ENCODE results near the gene FOXG1.

FOXG1 gene

DNA sequence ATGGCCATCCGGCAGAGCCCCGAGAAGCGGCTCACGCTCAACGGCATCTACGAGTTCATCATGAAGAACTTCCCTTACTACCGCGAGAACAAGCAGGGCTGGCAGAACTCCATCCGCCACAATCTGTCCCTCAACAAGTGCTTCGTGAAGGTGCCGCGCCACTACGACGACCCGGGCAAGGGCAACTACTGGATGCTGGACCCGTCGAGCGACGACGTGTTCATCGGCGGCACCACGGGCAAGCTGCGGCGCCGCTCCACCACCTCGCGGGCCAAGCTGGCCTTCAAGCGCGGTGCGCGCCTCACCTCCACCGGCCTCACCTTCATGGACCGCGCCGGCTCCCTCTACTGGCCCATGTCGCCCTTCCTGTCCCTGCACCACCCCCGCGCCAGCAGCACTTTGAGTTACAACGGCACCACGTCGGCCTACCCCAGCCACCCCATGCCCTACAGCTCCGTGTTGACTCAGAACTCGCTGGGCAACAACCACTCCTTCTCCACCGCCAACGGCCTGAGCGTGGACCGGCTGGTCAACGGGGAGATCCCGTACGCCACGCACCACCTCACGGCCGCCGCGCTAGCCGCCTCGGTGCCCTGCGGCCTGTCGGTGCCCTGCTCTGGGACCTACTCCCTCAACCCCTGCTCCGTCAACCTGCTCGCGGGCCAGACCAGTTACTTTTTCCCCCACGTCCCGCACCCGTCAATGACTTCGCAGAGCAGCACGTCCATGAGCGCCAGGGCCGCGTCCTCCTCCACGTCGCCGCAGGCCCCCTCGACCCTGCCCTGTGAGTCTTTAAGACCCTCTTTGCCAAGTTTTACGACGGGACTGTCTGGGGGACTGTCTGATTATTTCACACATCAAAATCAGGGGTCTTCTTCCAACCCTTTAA lies 1.5 kb downstream of the FOXG1 start:
- TF ChIP-seq, protein P1, sequence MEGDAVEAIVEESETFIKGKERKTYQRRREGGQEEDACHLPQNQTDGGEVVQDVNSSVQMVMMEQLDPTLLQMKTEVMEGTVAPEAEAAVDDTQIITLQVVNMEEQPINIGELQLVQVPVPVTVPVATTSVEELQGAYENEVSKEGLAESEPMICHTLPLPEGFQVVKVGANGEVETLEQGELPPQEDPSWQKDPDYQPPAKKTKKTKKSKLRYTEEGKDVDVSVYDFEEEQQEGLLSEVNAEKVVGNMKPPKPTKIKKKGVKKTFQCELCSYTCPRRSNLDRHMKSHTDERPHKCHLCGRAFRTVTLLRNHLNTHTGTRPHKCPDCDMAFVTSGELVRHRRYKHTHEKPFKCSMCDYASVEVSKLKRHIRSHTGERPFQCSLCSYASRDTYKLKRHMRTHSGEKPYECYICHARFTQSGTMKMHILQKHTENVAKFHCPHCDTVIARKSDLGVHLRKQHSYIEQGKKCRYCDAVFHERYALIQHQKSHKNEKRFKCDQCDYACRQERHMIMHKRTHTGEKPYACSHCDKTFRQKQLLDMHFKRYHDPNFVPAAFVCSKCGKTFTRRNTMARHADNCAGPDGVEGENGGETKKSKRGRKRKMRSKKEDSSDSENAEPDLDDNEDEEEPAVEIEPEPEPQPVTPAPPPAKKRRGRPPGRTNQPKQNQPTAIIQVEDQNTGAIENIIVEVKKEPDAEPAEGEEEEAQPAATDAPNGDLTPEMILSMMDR (IDR thresholded peaks at IDR 0.05; ENCODE audit: low read depth, low read length): peak; percentile 37; the same call in 1 of the 2 replicates
- H3K27me3 ChIP-seq (ENCODE audit: insufficient read depth, low read depth, severe bottlenecking): no peaks in the 10 kb centered on the region
- H3K4me3 ChIP-seq (ENCODE audit: low read depth, low read length): peak overlapping the region; percentile 12
- H3K27ac ChIP-seq: no peak overlapping the region
- peak; percentile 50 for DNase-seq
- H3K9me3 ChIP-seq (ENCODE audit: severe bottlenecking): peaks cover 5% of the 10 kb centered on the region
- no peaks in the 10 kb centered on the region for H3K36me3 ChIP-seq

DNA sequence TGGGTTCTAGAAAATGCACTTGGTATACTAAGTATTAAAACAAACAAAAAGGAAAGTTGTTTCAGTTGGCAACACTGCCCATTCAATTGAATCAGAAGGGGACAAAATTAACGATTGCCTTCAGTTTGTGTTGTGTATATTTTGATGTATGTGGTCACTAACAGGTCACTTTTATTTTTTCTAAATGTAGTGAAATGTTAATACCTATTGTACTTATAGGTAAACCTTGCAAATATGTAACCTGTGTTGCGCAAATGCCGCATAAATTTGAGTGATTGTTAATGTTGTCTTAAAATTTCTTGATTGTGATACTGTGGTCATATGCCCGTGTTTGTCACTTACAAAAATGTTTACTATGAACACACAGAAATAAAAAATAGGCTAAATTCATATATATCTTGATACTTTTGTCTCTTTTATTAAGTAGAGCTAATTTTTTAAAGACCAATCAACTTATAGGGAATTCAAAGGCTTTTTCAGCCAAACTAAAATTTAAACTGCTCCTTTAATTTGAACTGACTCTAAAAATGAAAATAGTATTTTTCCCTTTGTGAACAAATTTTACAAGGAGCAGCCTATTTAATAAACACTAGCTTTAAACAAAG lies 2.8 kb downstream of the FOXG1 start:
- Histone ChIP-seq H3K4me3 (ENCODE audit: low read depth, low read length) (no peak overlapping the region), H3K36me3 (no peaks in the 10 kb centered on the region), H3K27ac (no peak overlapping the region), H3K27me3 (ENCODE audit: insufficient read depth, low read depth, severe bottlenecking) (no peaks in the 10 kb centered on the region), H3K9me3 (ENCODE audit: severe bottlenecking) (peaks cover 5% of the 10 kb centered on the region)
- DNase-seq: no peak
- TF ChIP-seq, protein P1 (IDR thresholded peaks at IDR 0.05; ENCODE audit: low read depth, low read length): no peak

DNA sequence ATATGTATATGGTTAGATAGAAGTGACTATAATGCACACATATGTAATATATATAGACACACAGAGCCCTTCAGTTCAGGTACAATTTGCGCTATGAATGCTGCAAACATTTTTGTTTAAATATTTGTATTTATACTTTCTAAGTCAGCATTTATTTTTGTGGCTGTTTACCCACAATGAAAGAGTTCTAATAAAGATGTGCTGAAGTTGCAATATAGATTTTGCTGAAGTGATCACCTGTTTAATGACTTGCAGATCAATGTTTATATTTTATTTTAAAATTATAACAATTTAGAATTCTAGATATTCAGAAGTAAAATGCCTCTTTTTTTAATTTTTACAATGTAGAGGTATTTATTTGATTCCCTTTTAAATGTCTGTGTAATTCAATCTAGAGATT lies 3.5 kb downstream of the FOXG1 start:
- Histone ChIP-seq H3K9me3 (ENCODE audit: severe bottlenecking) (peaks cover 5% of the 10 kb centered on the region), H3K27ac (no peak overlapping the region), H3K4me3 (ENCODE audit: low read depth, low read length) (no peak overlapping the region), H3K27me3 (ENCODE audit: insufficient read depth, low read depth, severe bottlenecking) (no peaks in the 10 kb centered on the region), H3K36me3 (no peaks in the 10 kb centered on the region)
- TF ChIP-seq, protein P1 (IDR thresholded peaks at IDR 0.05; ENCODE audit: low read depth, low read length): no peak
- DNase-seq: no peak

DNA sequence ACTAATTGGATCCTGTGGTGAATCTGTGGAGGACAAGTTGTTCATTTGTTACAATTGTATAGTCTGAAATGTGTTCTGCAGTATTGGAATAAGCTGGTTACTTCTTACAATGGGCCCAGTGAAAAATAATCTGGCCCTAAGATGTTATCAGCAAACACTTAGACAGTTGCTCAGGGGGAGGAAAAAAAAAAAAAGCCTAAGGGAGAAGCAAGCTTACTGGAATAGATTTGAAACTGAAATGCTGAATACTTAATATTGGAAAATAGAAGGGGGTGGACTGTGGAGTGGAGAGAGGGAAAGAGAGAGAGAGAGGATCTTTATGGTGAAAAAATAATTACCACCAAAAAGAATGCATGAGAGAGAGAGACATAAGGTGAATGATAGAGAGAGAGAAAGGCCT lies 4.0 kb downstream of the FOXG1 start:
- Histone ChIP-seq H3K27ac (no peak overlapping the region), H3K36me3 (no peaks in the 10 kb centered on the region), H3K9me3 (ENCODE audit: severe bottlenecking) (peaks cover 5% of the 10 kb centered on the region), H3K4me3 (ENCODE audit: low read depth, low read length) (no peak overlapping the region), H3K27me3 (ENCODE audit: insufficient read depth, low read depth, severe bottlenecking) (no peaks in the 10 kb centered on the region)
- TF ChIP-seq, protein P1 (IDR thresholded peaks at IDR 0.05; ENCODE audit: low read depth, low read length): no peak
- no peak for DNase-seq

DNA sequence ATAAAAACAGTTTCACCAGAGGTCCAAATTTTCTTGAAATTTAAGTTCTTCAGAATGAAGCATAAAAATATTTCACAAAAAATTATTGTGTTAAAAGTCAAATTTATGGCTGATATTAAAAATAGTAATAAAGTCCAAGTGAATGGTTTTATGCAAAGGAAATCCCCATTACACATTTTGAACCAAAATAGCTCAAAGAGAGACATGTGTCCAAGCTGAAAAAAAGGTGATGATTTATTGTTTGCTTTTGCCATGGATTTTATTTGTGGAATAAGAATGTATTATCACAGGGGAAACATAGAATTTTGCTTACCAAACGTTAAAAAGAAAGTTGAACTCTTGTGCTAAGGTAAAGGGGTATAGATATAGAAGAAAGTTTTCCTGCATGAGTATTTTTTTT lies 4.6 kb downstream of the FOXG1 start:
- TF ChIP-seq, protein P1 (IDR thresholded peaks at IDR 0.05; ENCODE audit: low read depth, low read length): no peak
- Histone ChIP-seq H3K9me3 (ENCODE audit: severe bottlenecking) (peaks cover 5% of the 10 kb centered on the region), H3K4me3 (ENCODE audit: low read depth, low read length) (no peak overlapping the region), H3K36me3 (no peaks in the 10 kb centered on the region), H3K27ac (no peak overlapping the region), H3K27me3 (ENCODE audit: insufficient read depth, low read depth, severe bottlenecking) (no peaks in the 10 kb centered on the region)
- DNase-seq: no peak
